C4-2B (cell line): ENCODE measurements around the gene KRTAP4-6.
"Not testable (repeated sequence)": the region's sequence is repeated elsewhere in the genome, so short reads cannot be mapped to it uniquely, and the experiment has no call there.

Experiments
- CTCF ChIP-seq: fragments of 450-650 bp; conservative IDR thresholded peaks from 2 replicates; pipeline ENCODE4 v1.5.1; 2017; ENCODE audit warnings: mild to moderate bottlenecking
- ZFX ChIP-seq: fragments of 450-650 bp; IDR thresholded peaks from 2 replicates; pipeline ENCODE4 v1.6.1; 2017

- not testable (repeated sequence) for TF ChIP-seq CTCF, ZFX
Measured at GRCh38 chr17:41117846-41118386, 22.4 kb downstream of the KRTAP4-6 start, which contains the start of gene KRTAP4-11.
